IMR-90 (cell line): Measurements from ENCODE around the gene KBTBD12. TPM values are rescaled to one million over a fixed set of nuclear protein-coding genes. Genes with fewer than 3 reads are reported as not detected.

ENCODE experiments used
- ATAC-seq: fragments of 200-7000 bp; cut with Tn5 transposase; 2 replicates; pipeline ENCODE4 v1.9.1; 2020; ENCODE audit warnings: low read depth, mild to moderate bottlenecking, moderate library complexity
- BruUV-seq: library from RNA; stranded (reverse); fragments of 400-500 nt; replicated peaks from 2 replicates; lab custom pipeline; 2021; lab: Mats Ljungman, UMichigan
- CTCF ChIA-PET: fragments of 300-600 bp; formaldehyde crosslinking; extraction: SDS; loops from one replicate; lab custom pipeline; 2021; ENCODE audit warnings: antibody characterized with exemption; lab: Yijun Ruan, JAX
- POLR2A ChIA-PET: fragments of 300-600 bp; sonication (Branson Sonifier 250); formaldehyde crosslinking; loops from one replicate; lab custom pipeline; 2022; ENCODE audit warnings: antibody characterized with exemption; ENCODE audit not compliant: unreplicated experiment; lab: Charles Lee
- DNase-seq: peaks from one replicate; pipeline ENCODE4 v3.0.0; 2013
- H2AFZ ChIP-seq: replicated peaks from 2 replicates; pipeline ENCODE3; 2013; ENCODE audit warnings: low read length, mild to moderate bottlenecking; ENCODE audit not compliant: poor library complexity
- H2AK5ac ChIP-seq: 2 replicates; pipeline ENCODE4 v1.6.1; 2013; ENCODE audit warnings: low read depth, low read length, inconsistent platforms
- H2AK9ac ChIP-seq: replicated peaks from 2 replicates; pipeline ENCODE3; 2013; ENCODE audit warnings: mild to moderate bottlenecking, low read depth, low read length, moderate library complexity; ENCODE audit not compliant: poor library complexity
- H2BK120ac ChIP-seq: 2 replicates; pipeline ENCODE4 v1.6.1; 2013; ENCODE audit warnings: low read depth, low read length, inconsistent platforms
- H2BK15ac ChIP-seq: 3 replicates; pipeline ENCODE4 v1.6.1; 2013; ENCODE audit warnings: low read depth, low read length, inconsistent platforms
- H2BK20ac ChIP-seq: 2 replicates; pipeline ENCODE4 v1.6.1; 2013; ENCODE audit warnings: low read depth, mild to moderate bottlenecking, inconsistent platforms, low read length, moderate library complexity
- H2BK5ac ChIP-seq: 2 replicates; pipeline ENCODE4 v1.6.1; 2013; ENCODE audit warnings: mild to moderate bottlenecking, low read depth, low read length, inconsistent platforms; ENCODE audit not compliant: poor library complexity, severe bottlenecking
- H3K14ac ChIP-seq: replicated peaks from 2 replicates; pipeline ENCODE4 v1.6.1; 2013; ENCODE audit warnings: low read depth, low read length, inconsistent platforms
- H3K18ac ChIP-seq: 2 replicates; pipeline ENCODE4 v1.6.1; 2013; ENCODE audit warnings: low read depth, low read length, control low read depth
- H3K23ac ChIP-seq: 2 replicates; pipeline ENCODE4 v1.6.1; 2013; ENCODE audit warnings: low read depth, low read length, inconsistent platforms
- H3K27ac ChIP-seq: 2 replicates; pipeline ENCODE4 v1.5.1; 2013; ENCODE audit warnings: mild to moderate bottlenecking, control low read depth, low read length; ENCODE audit not compliant: insufficient read depth
- H3K27me3 ChIP-seq: 2 replicates; pipeline ENCODE4 v1.6.1; 2013; ENCODE audit warnings: low read length; ENCODE audit not compliant: control insufficient read depth, insufficient read depth
- H3K36me3 ChIP-seq: 2 replicates; pipeline ENCODE4 v1.6.1; 2013; ENCODE audit warnings: low read length, mixed read lengths; ENCODE audit not compliant: control insufficient read depth, insufficient read depth
- H3K4ac ChIP-seq: 2 replicates; pipeline ENCODE4 v1.6.1; 2013; ENCODE audit warnings: low read depth, low read length, inconsistent platforms
- H3K4me1 ChIP-seq: 2 replicates; pipeline ENCODE4 v1.6.1; 2013; ENCODE audit warnings: low read length, mixed read lengths; ENCODE audit not compliant: control insufficient read depth, insufficient read depth
- H3K4me2 ChIP-seq: 2 replicates; pipeline ENCODE4 v1.6.1; 2013; ENCODE audit warnings: low read depth, mild to moderate bottlenecking, control low read depth, low read length, moderate library complexity
- H3K4me3 ChIP-seq: 2 replicates; pipeline ENCODE4 v1.5.1; 2013; ENCODE audit warnings: low read depth, mild to moderate bottlenecking, control low read depth, low read length, moderate library complexity; ENCODE audit not compliant: insufficient read depth
- H3K56ac ChIP-seq: 2 replicates; pipeline ENCODE4 v1.6.1; 2013; ENCODE audit warnings: low read length, inconsistent platforms; ENCODE audit not compliant: insufficient read depth; ENCODE audit errors: extremely low read depth
- H3K79me1 ChIP-seq, 2 experiments: 2 replicates each; pipeline ENCODE4 v1.6.1; 2013; ENCODE audit warnings: low read length in 2 of 2, inconsistent platforms in 1 of 2, low read depth in 1 of 2
- H3K9ac ChIP-seq: 2 replicates; pipeline ENCODE4 v1.6.1; 2013; ENCODE audit warnings: low read depth, low read length, control low read depth
- H3K9me1 ChIP-seq: 2 replicates; pipeline ENCODE4 v1.6.1; 2013; ENCODE audit warnings: low read length, inconsistent platforms; ENCODE audit not compliant: insufficient read depth
- H3K9me3 ChIP-seq: 2 replicates; pipeline ENCODE4 v1.6.1; 2013; ENCODE audit warnings: low read length; ENCODE audit not compliant: control insufficient read depth, insufficient read depth
- H4K20me1 ChIP-seq: 2 replicates; pipeline ENCODE4 v1.6.1; 2013; ENCODE audit warnings: low read length, inconsistent platforms; ENCODE audit not compliant: insufficient read depth
- H4K5ac ChIP-seq: 2 replicates; pipeline ENCODE4 v1.6.1; 2013; ENCODE audit warnings: mild to moderate bottlenecking, low read depth, low read length, control low read depth
- H4K8ac ChIP-seq, 2 experiments: 2 replicates each; pipeline ENCODE4 v1.6.1; 2013; ENCODE audit warnings: low read depth in 2 of 2, low read length in 2 of 2, control low read depth in 1 of 2, inconsistent platforms in 1 of 2
- H4K91ac ChIP-seq: 2 replicates; pipeline ENCODE4 v1.6.1; 2013; ENCODE audit warnings: low read depth, low read length, inconsistent platforms; ENCODE audit not compliant: insufficient read depth
- BHLHE40 ChIP-seq: fragments of 150-350 bp; IDR thresholded peaks from 2 replicates; pipeline ENCODE4 v1.6.1; 2016; ENCODE audit warnings: mild to moderate bottlenecking, low read depth, low read length
- CEBPB ChIP-seq: IDR thresholded peaks from 2 replicates; pipeline ENCODE4 v1.6.1; 2012; ENCODE audit warnings: low read depth, low read length, improper control_type of control experiment
- CHD1 ChIP-seq: IDR thresholded peaks from 2 replicates; pipeline ENCODE4 v1.6.1; 2012; ENCODE audit warnings: low read depth, low read length, improper control_type of control experiment
- MAFK ChIP-seq: IDR thresholded peaks from 2 replicates; pipeline ENCODE4 v1.6.1; 2012; ENCODE audit warnings: low read depth, low read length, improper control_type of control experiment
- MAZ ChIP-seq: IDR thresholded peaks from 2 replicates; pipeline ENCODE4 v1.6.1; 2012; ENCODE audit warnings: low read depth, mild to moderate bottlenecking, low read length, improper control_type of control experiment, moderate library complexity, borderline replicate concordance
- MXI1 ChIP-seq: IDR thresholded peaks from 2 replicates; pipeline ENCODE4 v1.6.1; 2012; ENCODE audit warnings: low read depth, mild to moderate bottlenecking, low read length, moderate library complexity, borderline replicate concordance
- NFE2L2 ChIP-seq: fragments of 150-350 bp; IDR thresholded peaks from 2 replicates; pipeline ENCODE4 v1.6.1; 2016; ENCODE audit warnings: low read depth, mild to moderate bottlenecking, low read length
- POLR2A ChIP-seq: IDR thresholded peaks from 2 replicates; pipeline ENCODE4 v1.6.1; 2012; ENCODE audit warnings: mild to moderate bottlenecking, low read depth, low read length
- RAD21 ChIP-seq: IDR thresholded peaks from 2 replicates; pipeline ENCODE4 v1.6.1; 2012; ENCODE audit warnings: low read length, improper control_type of control experiment
- RCOR1 ChIP-seq: IDR thresholded peaks from 2 replicates; pipeline ENCODE4 v1.6.1; 2012; ENCODE audit warnings: mild to moderate bottlenecking, low read length, improper control_type of control experiment; ENCODE audit not compliant: insufficient replicate concordance
- RFX5 ChIP-seq: IDR thresholded peaks from 2 replicates; pipeline ENCODE4 v1.8.0; 2012; ENCODE audit warnings: low read depth, mild to moderate bottlenecking, low read length, moderate library complexity
- SMC3 ChIP-seq: fragments of 150-350 bp; IDR thresholded peaks from 2 replicates; pipeline ENCODE4 v1.6.1; 2016; ENCODE audit warnings: low read depth, mild to moderate bottlenecking, antibody characterized with exemption, low read length, moderate library complexity
- WGBS, 2 experiments: methylation state at CpG; one replicate each; pipeline versions ENCODE4 v1.1.5 to v1.1.7; 2013; ENCODE audit warnings: missing lambda C conversion rate in 2 of 2; ENCODE audit not compliant: insufficient read length in 1 of 2; ENCODE audit errors: extremely low coverage in 2 of 2; 5-methylcytosine and 5-hydroxymethylcytosine counted together
- dilution Hi-C: fragments of 300-500 bp; cut with HindIII; formaldehyde crosslinking; loops from one replicate; pipeline ENCODE4 v1.14.3; 2018; ENCODE audit warnings: low sequenced_read_pairs; ENCODE audit not compliant: unreplicated experiment
- in situ Hi-C: fragments of 300-500 bp; cut with MboI; formaldehyde crosslinking; loops from 3 replicates; pipeline ENCODE4 v1.14.3; 2019; ENCODE audit warnings: low sequenced_read_pairs, inconsistent platforms, mixed read lengths
- intact Hi-C: fragments of 100-400 bp; cut with micrococcal nuclease; formaldehyde crosslinking; loops from 2 replicates; pipeline ENCODE4 v1.10.0; 2022
- polyA plus RNA-seq, 3 experiments: library from polyadenylated mRNA; depleted of rRNA; stranded (reverse); fragments of >200 nt; gene quantifications; 2 replicates each; pipeline ENCODE4 v1.2.3, GENCODE V29; 2012; ENCODE audit warnings: low replicate concordance in 1 of 3
- total RNA-seq: library from RNA; depleted of rRNA; stranded (reverse); fragments of >200 nt; gene quantifications from 2 replicates; pipeline ENCODE4 v1.2.3, GENCODE V29; 2012
- TF ChIP-seq, protein P1 (sequence below): conservative IDR thresholded peaks from 2 replicates; pipeline ENCODE4 v1.5.1; 2012; ENCODE audit warnings: mild to moderate bottlenecking, low read depth, low read length, improper control_type of control experiment
- TF ChIP-seq, protein P2 (sequence below): fragments of 150-350 bp; IDR thresholded peaks from 2 replicates; pipeline ENCODE4 v1.6.1; 2017; ENCODE audit warnings: mild to moderate bottlenecking, antibody characterized with exemption, low read length, low read depth
- TF ChIP-seq, protein P3 (sequence below): fragments of 150-350 bp; IDR thresholded peaks from 2 replicates; pipeline ENCODE4 v1.6.1; 2016; ENCODE audit warnings: low read depth, mild to moderate bottlenecking, low read length, moderate library complexity, borderline replicate concordance

The KBTBD12 gene
- total and polyA plus RNA-seq, 2 of the 4 experiments (the other 2 are of a cell fraction), result not detected

DNA sequence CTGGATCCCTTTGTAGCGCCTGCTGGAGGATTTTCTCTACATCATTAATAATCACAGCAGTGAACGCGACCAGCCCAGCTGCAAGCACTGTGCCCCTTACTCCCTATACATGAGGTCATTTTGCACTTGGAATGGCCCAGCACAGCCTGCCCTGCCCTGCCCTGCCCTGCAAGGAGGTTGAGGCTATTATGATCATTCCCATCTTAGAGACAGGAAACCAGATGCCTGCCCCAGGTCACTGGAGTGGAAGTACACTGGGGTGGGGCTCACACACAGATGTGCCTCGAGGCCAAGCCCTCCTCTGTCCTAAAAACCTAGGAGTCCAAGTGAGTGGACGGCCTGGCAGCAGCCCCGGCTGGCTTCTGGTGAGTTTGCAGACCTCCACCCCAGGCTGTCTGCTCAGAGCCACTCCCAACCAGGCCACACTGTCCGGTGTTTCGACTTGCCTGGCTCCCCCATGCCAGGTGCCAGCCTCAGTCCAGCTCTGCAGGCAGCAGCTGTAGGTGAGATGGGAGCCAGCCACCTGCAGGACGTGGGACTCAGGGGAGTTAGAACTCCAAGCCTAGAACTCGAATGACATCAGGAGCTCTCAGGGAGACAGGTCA, 106.8 kb downstream of the KBTBD12 start:
- no peak overlapping the region for H3K27ac ChIP-seq
- H4K20me1 ChIP-seq, result no peaks in the 10 kb centered on the region
- DNase-seq (no peak), ATAC-seq (no peak)
- H3K27me3 ChIP-seq, result peaks cover 27% of the 10 kb centered on the region
- H3K4me2 ChIP-seq, result no peak overlapping the region
- H3K4ac ChIP-seq, result no peak overlapping the region
- no peak for TF ChIP-seq CEBPB
- no peak for TF ChIP-seq RAD21
- TF ChIP-seq BHLHE40, result no peak
- no peak for TF ChIP-seq MAFK
- no peak for TF ChIP-seq RFX5
- no peak for TF ChIP-seq SMC3
- TF ChIP-seq, protein P1, sequence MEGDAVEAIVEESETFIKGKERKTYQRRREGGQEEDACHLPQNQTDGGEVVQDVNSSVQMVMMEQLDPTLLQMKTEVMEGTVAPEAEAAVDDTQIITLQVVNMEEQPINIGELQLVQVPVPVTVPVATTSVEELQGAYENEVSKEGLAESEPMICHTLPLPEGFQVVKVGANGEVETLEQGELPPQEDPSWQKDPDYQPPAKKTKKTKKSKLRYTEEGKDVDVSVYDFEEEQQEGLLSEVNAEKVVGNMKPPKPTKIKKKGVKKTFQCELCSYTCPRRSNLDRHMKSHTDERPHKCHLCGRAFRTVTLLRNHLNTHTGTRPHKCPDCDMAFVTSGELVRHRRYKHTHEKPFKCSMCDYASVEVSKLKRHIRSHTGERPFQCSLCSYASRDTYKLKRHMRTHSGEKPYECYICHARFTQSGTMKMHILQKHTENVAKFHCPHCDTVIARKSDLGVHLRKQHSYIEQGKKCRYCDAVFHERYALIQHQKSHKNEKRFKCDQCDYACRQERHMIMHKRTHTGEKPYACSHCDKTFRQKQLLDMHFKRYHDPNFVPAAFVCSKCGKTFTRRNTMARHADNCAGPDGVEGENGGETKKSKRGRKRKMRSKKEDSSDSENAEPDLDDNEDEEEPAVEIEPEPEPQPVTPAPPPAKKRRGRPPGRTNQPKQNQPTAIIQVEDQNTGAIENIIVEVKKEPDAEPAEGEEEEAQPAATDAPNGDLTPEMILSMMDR, result no peak
- TF ChIP-seq MAZ, result no peak
- no peak for TF ChIP-seq RCOR1
- TF ChIP-seq POLR2A, result no peak
- TF ChIP-seq, protein P2, sequence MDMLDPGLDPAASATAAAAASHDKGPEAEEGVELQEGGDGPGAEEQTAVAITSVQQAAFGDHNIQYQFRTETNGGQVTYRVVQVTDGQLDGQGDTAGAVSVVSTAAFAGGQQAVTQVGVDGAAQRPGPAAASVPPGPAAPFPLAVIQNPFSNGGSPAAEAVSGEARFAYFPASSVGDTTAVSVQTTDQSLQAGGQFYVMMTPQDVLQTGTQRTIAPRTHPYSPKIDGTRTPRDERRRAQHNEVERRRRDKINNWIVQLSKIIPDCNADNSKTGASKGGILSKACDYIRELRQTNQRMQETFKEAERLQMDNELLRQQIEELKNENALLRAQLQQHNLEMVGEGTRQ, result no peak
- TF ChIP-seq CHD1, result no peak
- TF ChIP-seq NFE2L2, result no peak
- TF ChIP-seq, protein P3, sequence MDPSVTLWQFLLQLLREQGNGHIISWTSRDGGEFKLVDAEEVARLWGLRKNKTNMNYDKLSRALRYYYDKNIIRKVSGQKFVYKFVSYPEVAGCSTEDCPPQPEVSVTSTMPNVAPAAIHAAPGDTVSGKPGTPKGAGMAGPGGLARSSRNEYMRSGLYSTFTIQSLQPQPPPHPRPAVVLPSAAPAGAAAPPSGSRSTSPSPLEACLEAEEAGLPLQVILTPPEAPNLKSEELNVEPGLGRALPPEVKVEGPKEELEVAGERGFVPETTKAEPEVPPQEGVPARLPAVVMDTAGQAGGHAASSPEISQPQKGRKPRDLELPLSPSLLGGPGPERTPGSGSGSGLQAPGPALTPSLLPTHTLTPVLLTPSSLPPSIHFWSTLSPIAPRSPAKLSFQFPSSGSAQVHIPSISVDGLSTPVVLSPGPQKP, result no peak
- TF ChIP-seq MXI1, result no peak
- H2AK5ac ChIP-seq, result no peak overlapping the region
- H3K4me1 ChIP-seq, result no peaks in the 10 kb centered on the region
- H2AK9ac ChIP-seq, result no peak overlapping the region
- H4K8ac ChIP-seq, result no peak overlapping the region
- dilution Hi-C loops, result no loop called here
- no peaks in the 10 kb centered on the region for H3K36me3 ChIP-seq
- no peak overlapping the region for H3K4me3 ChIP-seq
- H3K9ac ChIP-seq, result no peak overlapping the region
- ChIA-PET CTCF (no interaction called here), POLR2A (no interaction called here)
- no peaks in the 10 kb centered on the region for H3K79me1 ChIP-seq
- H2BK5ac ChIP-seq, result no peak overlapping the region
- H2BK20ac ChIP-seq, result no peak overlapping the region
- no peaks in the 10 kb centered on the region for H3K9me3 ChIP-seq
- H3K23ac ChIP-seq, result no peak overlapping the region
- no peak overlapping the region for H3K56ac ChIP-seq
- H2BK120ac ChIP-seq, result no peak overlapping the region
- no peak overlapping the region for H4K5ac ChIP-seq
- no peak overlapping the region for H4K91ac ChIP-seq
- in situ Hi-C loops, result no loop called here
- H2AFZ ChIP-seq, result no peak overlapping the region
- H3K14ac ChIP-seq, result no peak overlapping the region
- no peak overlapping the region for H2BK15ac ChIP-seq
- no peak overlapping the region for H3K18ac ChIP-seq
- 70% methylated on average over 2 of the region's 10 CpGs; no CpG with 5 or more reads in 1 of the 2 experiments for WGBS, 2 experiments
- H3K9me1 ChIP-seq, result no peaks in the 10 kb centered on the region
- intact Hi-C loops, result no loop called here
- no TSS peak for BruUV-seq
